ENCODE results near the gene C1orf53. TPM values are rescaled to one million over a fixed set of nuclear protein-coding genes. Genes with fewer than 3 reads are reported as not detected.

C1orf53 gene
- total and polyA plus RNA-seq, 2 of the 8 experiments (the other 6 are each of a cell fraction or from before 2014, with no cell fraction given), result 0.56 to 1.3 TPM

DNA sequence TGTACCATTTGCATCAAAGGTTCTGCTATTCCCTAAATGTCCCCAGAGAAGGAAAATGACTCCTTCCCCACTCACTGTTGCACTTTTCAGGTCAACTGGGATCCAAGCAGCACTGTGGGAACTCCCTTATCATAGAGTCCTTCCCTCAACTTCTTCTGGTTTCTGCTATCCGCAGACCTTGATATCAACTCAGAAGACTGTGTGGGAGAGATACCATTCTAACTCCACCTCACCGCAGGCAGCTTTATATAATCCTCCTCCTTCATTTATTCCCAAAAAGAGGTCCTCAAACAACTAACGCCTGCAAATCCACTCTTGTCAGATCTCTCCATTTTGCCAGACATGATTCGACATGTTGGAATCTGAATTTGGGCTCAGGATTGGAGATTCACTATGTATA is 42.1 kb downstream of the C1orf53 start:
- Histone ChIP-seq H3K9me3 (ENCODE audit: insufficient read depth in 2 of 2, low read depth in 1 of 2, low read length in 1 of 2) (no peaks in the 10 kb centered on the region), H3K18ac (ENCODE audit: extremely low read depth, low read length) (no peak overlapping the region), H2BK15ac (ENCODE audit: low read length) (no peak overlapping the region), H2AK5ac (ENCODE audit: low read depth, low read length) (no peak overlapping the region), H3K27me3 (replicated peaks in 1 of 4; ENCODE audit: control insufficient read depth in 3 of 4, extremely low read depth in 1 of 4, insufficient read depth in 3 of 4, low read length in 3 of 4) (no peaks in the 10 kb centered on the region), H2BK120ac (replicated peaks; ENCODE audit: low read depth, low read length) (no peak overlapping the region), H3K27ac (ENCODE audit: low read depth, low read length) (no peak overlapping the region), H2AFZ (ENCODE audit: low read length) (peak overlapping the region; percentile 7; the same call in 1 of the 2 replicates), H2BK12ac (ENCODE audit: low read depth, low read length) (no peak overlapping the region), H3K79me2 (ENCODE audit: control insufficient read depth in 1 of 2, insufficient read depth in 2 of 2, low read length in 2 of 2) (no peaks in the 10 kb centered on the region), H3K14ac (ENCODE audit: insufficient read length) (no peak overlapping the region), H2BK5ac (ENCODE audit: low read depth, low read length) (no peak overlapping the region), H3K23ac (ENCODE audit: insufficient read length) (no peak overlapping the region), H3K23me2 (ENCODE audit: low read depth, low read length) (no peaks in the 10 kb centered on the region), H4K8ac (ENCODE audit: extremely low read depth, insufficient read depth, low read length) (no peak overlapping the region), H3K4me2 (ENCODE audit: insufficient read depth in 1 of 2, low read depth in 2 of 2, low read length in 2 of 2) (no peak overlapping the region), H2BK20ac (ENCODE audit: low read length) (no peak overlapping the region), H3K4me3 (ENCODE audit: extremely low read depth in 1 of 4, insufficient read depth in 2 of 4, low read depth in 3 of 4, low read length in 4 of 4) (no peak overlapping the region), H3K56ac (replicated peaks; ENCODE audit: insufficient read length, low read depth, low read length) (no peak overlapping the region), H4K20me1 (replicated peaks in 1 of 2; ENCODE audit: control insufficient read depth in 1 of 2, insufficient read depth in 2 of 2, low read length in 2 of 2) (no peaks in the 10 kb centered on the region), H3K79me1 (ENCODE audit: low read depth, low read length) (no peaks in the 10 kb centered on the region), H3K4ac (replicated peaks; ENCODE audit: insufficient read length, low read depth, low read length) (no peak overlapping the region), H3K36me3 (ENCODE audit: control insufficient read depth in 2 of 4, insufficient read depth in 4 of 4, low read length in 3 of 4) (no peaks in the 10 kb centered on the region), H3K4me1 (replicated peaks in 1 of 4; ENCODE audit: control insufficient read depth in 3 of 4, insufficient read depth in 4 of 4, low read length in 3 of 4) (no peaks in the 10 kb centered on the region), H4K91ac (replicated peaks; ENCODE audit: insufficient read length, low read length) (no peak overlapping the region), H3K9ac (replicated peaks in 1 of 4; ENCODE audit: extremely low read depth in 1 of 4, low read depth in 3 of 4, low read length in 3 of 4) (no peak overlapping the region), H4K5ac (ENCODE audit: insufficient read length, low read depth, low read length) (no peak overlapping the region)
- 91% methylated on average over 4 of the region's 4 CpGs; no CpG with 5 or more reads in 1 of the 2 experiments for WGBS, 2 experiments (ENCODE audit: extremely low coverage in 1 of 2, insufficient coverage in 1 of 2, insufficient read length in 1 of 2, insufficient replicate concordance in 2 of 2, low coverage in 1 of 2, low lambda C conversion rate in 2 of 2, missing lambda C conversion rate in 1 of 2)
- ChIA-PET CTCF (ENCODE audit: partially characterized antibody) (interaction anchor here (0.6 to 1.8 kb wide), 2 partner anchors 21 to 588 kb away, joined by 3 to 7 read pairs; no protein-coding TSS in a partner anchor), POLR2A (ENCODE audit: partially characterized antibody) (no interaction called here)
- FAIRE-seq (no peak), DNase-seq (ENCODE audit: low read depth in 1 of 2, low spot score in 2 of 2) (no peak)
- no peak for TF ChIP-seq KDM4A (IDR thresholded peaks at IDR 0.05; ENCODE audit: low read depth, low read length, severe bottlenecking)
- no peak for TF ChIP-seq CEBPB (IDR thresholded peaks at IDR 0.05; ENCODE audit: low read depth, low read length)
- no peak for TF ChIP-seq GTF2F1 (IDR thresholded peaks at IDR 0.05; ENCODE audit: borderline replicate concordance, low read depth, low read length)
- TF ChIP-seq EP300 (IDR thresholded peaks at IDR 0.05; ENCODE audit: borderline replicate concordance in 1 of 2, low read depth in 2 of 2, low read length in 2 of 2), result no peak
- TF ChIP-seq CHD2 (IDR thresholded peaks at IDR 0.05; ENCODE audit: low read length), result no peak
- TF ChIP-seq RAD21 (IDR thresholded peaks at IDR 0.05 in 1 of 2, conservative IDR thresholded peaks at IDR 0.05 in 1 of 2; ENCODE audit: low read depth in 2 of 2, low read length in 2 of 2), result no peak
- no peak for TF ChIP-seq JUN (IDR thresholded peaks at IDR 0.05; ENCODE audit: low read depth, low read length)
- no peak for TF ChIP-seq HDAC6 (IDR thresholded peaks at IDR 0.05; ENCODE audit: low read depth, low read length)
- no peak for TF ChIP-seq CHD1 (IDR thresholded peaks at IDR 0.05; ENCODE audit: low read depth, low read length)
- TF ChIP-seq SP4 (IDR thresholded peaks at IDR 0.05; ENCODE audit: low read length), result no peak
- no peak for TF ChIP-seq KDM5A (IDR thresholded peaks at IDR 0.05; ENCODE audit: low read length)
- no peak for TF ChIP-seq NANOG (IDR thresholded peaks at IDR 0.05; ENCODE audit: insufficient read depth, low read depth, low read length, poor library complexity, severe bottlenecking)
- no peak for TF ChIP-seq TBP (IDR thresholded peaks at IDR 0.05; ENCODE audit: low read depth, low read length)
- no peak for TF ChIP-seq BRCA1 (IDR thresholded peaks at IDR 0.05; ENCODE audit: low read depth, low read length)
- TF ChIP-seq TAF1 (IDR thresholded peaks at IDR 0.05; ENCODE audit: low read depth, low read length), result no peak
- TF ChIP-seq TCF12 (IDR thresholded peaks at IDR 0.05; ENCODE audit: low read depth, low read length), result no peak
